ENCODE results near the gene ZNF280C. TPM values are rescaled to one million over a fixed set of nuclear protein-coding genes. Genes with fewer than 3 reads are reported as not detected.

The ZNF280C gene
- total and polyA plus RNA-seq, 2 donors = 2.4 to 3.2 TPM

GRCh38 chrX:130166503-130166777 is 102.3 kb downstream of the ZNF280C start:
- Histone ChIP-seq H3K9me3 (ENCODE audit: control insufficient read depth in 2 of 2, insufficient read depth in 1 of 2, low read length in 1 of 2) (no peaks in the 10 kb centered on the region), H3K27me3 (ENCODE audit: control insufficient read depth in 2 of 2, insufficient read depth in 1 of 2, low read length in 1 of 2) (peaks cover 0 to under 1% of the 10 kb centered on the region in 2 donors), H3K27ac (ENCODE audit: low read depth in 1 of 2, low read length in 1 of 2) (peak overlapping the region; percentile 96 to 98), H3K36me3 (ENCODE audit: control insufficient read depth in 2 of 2, insufficient read depth in 2 of 2, low read length in 1 of 2) (no peaks in the 10 kb centered on the region), H3K4me1 (ENCODE audit: control insufficient read depth in 2 of 2, insufficient read depth in 2 of 2, low read length in 2 of 2) (peaks cover 7 to 12% of the 10 kb centered on the region in 2 donors), H3K4me3 (ENCODE audit: low read length in 2 of 2) (peak overlapping the region; percentile 59 to 80)
- no peak for DNase-seq (ENCODE audit: low read depth in 6 of 9, low spot score in 9 of 9)
- WGBS = 1% methylated on average over 4 of the region's 4 CpGs

DNA sequence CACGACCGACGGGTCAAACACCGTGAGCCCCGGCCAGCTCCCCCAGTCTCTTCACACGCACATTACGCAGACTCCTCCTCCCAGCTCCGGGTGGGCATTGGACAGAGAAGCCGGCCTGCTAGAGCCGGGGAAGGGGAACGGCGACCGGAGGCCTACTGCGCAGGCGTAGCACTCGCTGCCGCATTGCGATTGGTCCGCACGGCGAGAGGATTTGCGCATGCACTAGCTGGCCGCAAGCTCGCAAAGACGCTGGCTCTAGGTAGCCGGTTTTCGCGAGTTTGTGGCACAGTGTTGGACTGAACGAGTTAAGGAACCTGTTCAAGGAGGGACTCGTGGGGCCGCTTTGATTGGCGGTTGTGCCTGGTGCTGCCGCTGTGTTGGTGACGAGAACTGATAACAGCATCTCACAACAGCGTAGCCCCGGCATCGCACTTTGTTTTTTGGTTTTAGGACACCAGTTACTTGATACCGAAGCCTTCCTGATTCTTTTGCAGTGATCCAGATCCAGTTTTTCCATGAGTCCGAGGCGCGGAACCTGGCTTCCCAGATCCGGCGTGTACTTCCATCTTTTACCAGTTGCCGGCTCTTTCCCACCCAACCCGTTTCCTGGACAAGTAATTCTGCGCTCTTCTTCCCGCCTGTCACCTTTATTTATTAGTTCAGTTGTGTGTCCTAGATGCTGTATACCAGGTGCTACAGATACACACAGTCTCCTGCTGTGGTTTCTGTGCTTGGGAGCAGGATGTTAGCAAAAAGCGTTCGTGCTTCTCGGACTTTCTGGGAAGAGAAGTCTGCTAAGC is 102.8 kb downstream of the ZNF280C start, which contains the start of gene AIFM1:
AIFM1 (minus strand) TSS at position 139 of the 800 bp plus-strand sequence. CDS start 185 bp downstream, outside the sequence.
- H3K36me3 ChIP-seq (ENCODE audit: control insufficient read depth in 2 of 2, insufficient read depth in 2 of 2, low read length in 1 of 2) = no peaks in the 10 kb centered on the region
- peak within 1 kb of the TSS; percentile 59 to 80 for H3K4me3 ChIP-seq (ENCODE audit: low read length in 2 of 2)
- no peaks in the 10 kb centered on the region for H3K27me3 ChIP-seq (ENCODE audit: control insufficient read depth in 2 of 2, insufficient read depth in 1 of 2, low read length in 1 of 2)
- peaks cover 7 to 11% of the 10 kb centered on the region in 2 donors for H3K4me1 ChIP-seq (ENCODE audit: control insufficient read depth in 2 of 2, insufficient read depth in 2 of 2, low read length in 2 of 2)
- DNase-seq (ENCODE audit: low read depth in 6 of 9, low spot score in 9 of 9) = peak; percentile 70 to 94 (median 85)
- WGBS = under 1% methylated on average over 50 of the region's 50 CpGs
- peak within 1 kb of the TSS; percentile 96 to 98 for H3K27ac ChIP-seq (ENCODE audit: low read depth in 1 of 2, low read length in 1 of 2)
- H3K9me3 ChIP-seq (ENCODE audit: control insufficient read depth in 2 of 2, insufficient read depth in 1 of 2, low read length in 1 of 2) = no peaks in the 10 kb centered on the region

DNA sequence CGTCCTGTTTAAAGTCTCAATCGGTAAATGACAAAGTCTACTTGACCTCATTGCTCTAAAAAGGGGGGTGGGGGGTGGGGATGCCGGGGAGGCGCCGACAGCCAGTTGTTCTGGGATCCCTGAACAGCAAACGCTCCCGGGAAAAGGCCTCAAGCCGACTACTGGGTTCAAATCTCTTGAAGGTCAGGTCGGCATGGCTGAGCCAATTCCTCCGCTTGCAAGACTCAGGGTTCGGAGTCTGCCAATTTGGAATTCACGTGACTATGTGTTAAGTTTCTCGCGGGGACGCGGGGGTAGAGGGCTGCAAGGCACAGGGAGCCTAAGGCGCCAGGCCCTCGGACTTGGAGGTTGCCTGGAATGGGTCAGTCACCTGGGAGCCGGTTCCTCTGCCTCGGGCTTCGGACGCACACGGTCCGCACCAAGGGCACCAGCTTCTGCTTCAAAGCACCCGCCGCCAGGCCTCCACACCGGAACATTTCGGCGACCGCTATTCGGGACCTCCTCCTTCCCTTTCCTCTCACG is 103.5 kb downstream of the ZNF280C start:
- peaks cover 6 to 7% of the 10 kb centered on the region in 2 donors for H3K4me1 ChIP-seq (ENCODE audit: control insufficient read depth in 2 of 2, insufficient read depth in 2 of 2, low read length in 2 of 2)
- H3K27me3 ChIP-seq (ENCODE audit: control insufficient read depth in 2 of 2, insufficient read depth in 1 of 2, low read length in 1 of 2) = no peaks in the 10 kb centered on the region
- H3K4me3 ChIP-seq (ENCODE audit: low read length in 2 of 2) = peak overlapping the region; percentile 59 to 80
- H3K27ac ChIP-seq (ENCODE audit: low read depth in 1 of 2, low read length in 1 of 2) = peak overlapping the region; percentile 77 to 98
- peak in 2 of 9 donors; percentile 28 to 47 for DNase-seq (ENCODE audit: low read depth in 6 of 9, low spot score in 9 of 9)
- H3K9me3 ChIP-seq (ENCODE audit: control insufficient read depth in 2 of 2, insufficient read depth in 1 of 2, low read length in 1 of 2) = no peaks in the 10 kb centered on the region
- no peaks in the 10 kb centered on the region for H3K36me3 ChIP-seq (ENCODE audit: control insufficient read depth in 2 of 2, insufficient read depth in 2 of 2, low read length in 1 of 2)
- 1% methylated on average over 32 of the region's 32 CpGs for WGBS

GRCh38 chrX:130163398-130163797 is 105.3 kb downstream of the ZNF280C start:
- Histone ChIP-seq H3K27ac (ENCODE audit: low read depth in 1 of 2, low read length in 1 of 2) (no peak overlapping the region), H3K9me3 (ENCODE audit: control insufficient read depth in 2 of 2, insufficient read depth in 1 of 2, low read length in 1 of 2) (no peaks in the 10 kb centered on the region), H3K4me1 (ENCODE audit: control insufficient read depth in 2 of 2, insufficient read depth in 2 of 2, low read length in 2 of 2) (peaks cover 6 to 7% of the 10 kb centered on the region in 2 donors), H3K36me3 (ENCODE audit: control insufficient read depth in 2 of 2, insufficient read depth in 2 of 2, low read length in 1 of 2) (no peaks in the 10 kb centered on the region), H3K27me3 (ENCODE audit: control insufficient read depth in 2 of 2, insufficient read depth in 1 of 2, low read length in 1 of 2) (no peaks in the 10 kb centered on the region), H3K4me3 (ENCODE audit: low read length in 2 of 2) (no peak overlapping the region)
- no peak for DNase-seq (ENCODE audit: low read depth in 6 of 9, low spot score in 9 of 9)
- WGBS = 93% methylated on average over 2 of the region's 2 CpGs

DNA sequence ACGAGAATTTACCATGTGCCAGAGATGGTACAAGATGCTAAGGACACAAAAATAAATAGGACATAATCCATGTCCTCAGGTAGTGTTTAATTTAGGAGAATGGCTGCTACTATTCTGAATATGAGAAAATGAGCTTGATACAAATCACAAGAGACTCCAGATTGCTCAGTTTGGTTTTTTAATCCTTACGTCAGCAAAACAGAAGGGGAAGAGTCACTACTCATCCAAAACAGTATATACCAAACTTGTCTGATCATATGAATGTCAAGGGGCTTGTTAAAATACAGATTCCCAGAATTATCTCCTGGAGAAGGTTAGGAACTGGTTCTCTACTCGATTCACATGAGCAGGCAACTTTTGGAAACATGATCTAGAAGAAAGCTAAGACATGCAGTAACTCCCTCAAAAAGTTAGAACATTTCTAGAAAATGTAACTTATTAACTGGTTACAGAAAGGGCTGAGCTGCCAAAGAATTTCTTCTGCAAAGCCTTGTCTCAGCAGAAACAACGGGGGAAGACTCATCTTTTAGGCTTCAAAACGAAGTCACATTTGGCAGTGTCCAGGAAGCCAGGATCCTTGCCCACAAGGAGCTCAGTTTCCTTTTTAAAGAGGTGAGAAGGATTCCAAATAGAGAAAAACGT is 106.5 kb downstream of the ZNF280C start:
- WGBS = 83% methylated on average over 6 of the region's 6 CpGs
- peaks cover 6 to 7% of the 10 kb centered on the region in 2 donors for H3K4me1 ChIP-seq (ENCODE audit: control insufficient read depth in 2 of 2, insufficient read depth in 2 of 2, low read length in 2 of 2)
- no peak overlapping the region for H3K4me3 ChIP-seq (ENCODE audit: low read length in 2 of 2)
- no peaks in the 10 kb centered on the region for H3K36me3 ChIP-seq (ENCODE audit: control insufficient read depth in 2 of 2, insufficient read depth in 2 of 2, low read length in 1 of 2)
- H3K27ac ChIP-seq (ENCODE audit: low read depth in 1 of 2, low read length in 1 of 2) = no peak overlapping the region
- no peaks in the 10 kb centered on the region for H3K9me3 ChIP-seq (ENCODE audit: control insufficient read depth in 2 of 2, insufficient read depth in 1 of 2, low read length in 1 of 2)
- no peak for DNase-seq (ENCODE audit: low read depth in 6 of 9, low spot score in 9 of 9)
- no peaks in the 10 kb centered on the region for H3K27me3 ChIP-seq (ENCODE audit: control insufficient read depth in 2 of 2, insufficient read depth in 1 of 2, low read length in 1 of 2)

GRCh38 chrX:130159776-130160175 is 108.9 kb downstream of the ZNF280C start:
- Histone ChIP-seq H3K36me3 (ENCODE audit: control insufficient read depth in 2 of 2, insufficient read depth in 2 of 2, low read length in 1 of 2) (peaks cover 0 to 8% of the 10 kb centered on the region in 2 donors), H3K4me1 (ENCODE audit: control insufficient read depth in 2 of 2, insufficient read depth in 2 of 2, low read length in 2 of 2) (peaks cover 3 to 5% of the 10 kb centered on the region in 2 donors), H3K27me3 (ENCODE audit: control insufficient read depth in 2 of 2, insufficient read depth in 1 of 2, low read length in 1 of 2) (no peaks in the 10 kb centered on the region), H3K9me3 (ENCODE audit: control insufficient read depth in 2 of 2, insufficient read depth in 1 of 2, low read length in 1 of 2) (no peaks in the 10 kb centered on the region), H3K27ac (ENCODE audit: low read depth in 1 of 2, low read length in 1 of 2) (no peak overlapping the region), H3K4me3 (ENCODE audit: low read length in 2 of 2) (no peak overlapping the region)
- 97% methylated on average over 4 of the region's 4 CpGs for WGBS
- no peak for DNase-seq (ENCODE audit: low read depth in 6 of 9, low spot score in 9 of 9)

DNA sequence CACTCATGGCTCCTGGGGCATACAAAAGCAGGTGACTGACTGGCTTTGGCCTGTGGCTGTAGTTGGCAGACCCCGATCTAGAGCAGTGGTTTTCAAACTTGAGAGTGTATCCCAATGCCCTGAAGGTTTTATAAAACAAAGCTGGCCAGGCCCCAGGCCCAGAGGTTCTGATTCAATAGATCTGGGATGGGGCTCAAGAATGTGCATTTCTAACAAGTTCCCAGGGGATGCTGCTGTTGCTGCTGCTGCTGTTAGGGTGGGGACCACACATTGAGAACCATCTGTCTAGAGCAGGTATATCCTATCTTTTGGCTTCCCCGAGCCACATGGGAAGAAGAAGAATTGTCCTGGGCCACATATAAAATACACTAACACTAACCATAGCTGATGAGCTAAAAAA is 110.4 kb downstream of the ZNF280C start:
- Histone ChIP-seq H3K4me1 (ENCODE audit: control insufficient read depth in 2 of 2, insufficient read depth in 2 of 2, low read length in 2 of 2) (no peaks in the 10 kb centered on the region), H3K27me3 (ENCODE audit: control insufficient read depth in 2 of 2, insufficient read depth in 1 of 2, low read length in 1 of 2) (no peaks in the 10 kb centered on the region), H3K36me3 (ENCODE audit: control insufficient read depth in 2 of 2, insufficient read depth in 2 of 2, low read length in 1 of 2) (peaks cover 0 to 12% of the 10 kb centered on the region in 2 donors), H3K27ac (ENCODE audit: low read depth in 1 of 2, low read length in 1 of 2) (no peak overlapping the region), H3K9me3 (ENCODE audit: control insufficient read depth in 2 of 2, insufficient read depth in 1 of 2, low read length in 1 of 2) (no peaks in the 10 kb centered on the region), H3K4me3 (ENCODE audit: low read length in 2 of 2) (no peak overlapping the region)
- DNase-seq (ENCODE audit: low read depth in 6 of 9, low spot score in 9 of 9) = no peak
- WGBS = 99% methylated on average over 2 of the region's 2 CpGs

DNA sequence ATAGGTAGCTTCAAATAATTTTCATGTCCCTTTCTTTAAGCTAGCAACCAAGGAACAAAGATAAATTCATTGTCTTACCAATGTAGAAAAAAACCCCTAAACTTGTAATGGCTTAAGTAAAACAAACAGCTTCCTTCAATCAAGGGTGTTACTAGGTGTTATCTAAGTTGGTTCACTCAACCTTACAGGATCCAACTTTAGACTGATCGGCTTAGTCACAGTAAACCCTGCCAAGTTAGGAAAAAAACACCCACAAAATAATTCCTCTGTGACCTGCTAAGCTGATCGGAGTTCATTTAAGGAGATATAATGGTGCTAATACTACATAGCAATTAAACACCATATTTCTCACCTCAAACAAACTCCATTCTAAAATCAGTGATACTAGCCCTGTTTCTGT is 113.1 kb downstream of the ZNF280C start:
- peaks cover 0 to 12% of the 10 kb centered on the region in 2 donors for H3K36me3 ChIP-seq (ENCODE audit: control insufficient read depth in 2 of 2, insufficient read depth in 2 of 2, low read length in 1 of 2)
- H3K9me3 ChIP-seq (ENCODE audit: control insufficient read depth in 2 of 2, insufficient read depth in 1 of 2, low read length in 1 of 2) = no peaks in the 10 kb centered on the region
- DNase-seq (ENCODE audit: low read depth in 6 of 9, low spot score in 9 of 9) = no peak
- WGBS = 96% methylated on average over 2 of the region's 2 CpGs
- H3K27ac ChIP-seq (ENCODE audit: low read depth in 1 of 2, low read length in 1 of 2) = no peak overlapping the region
- H3K27me3 ChIP-seq (ENCODE audit: control insufficient read depth in 2 of 2, insufficient read depth in 1 of 2, low read length in 1 of 2) = no peaks in the 10 kb centered on the region
- H3K4me1 ChIP-seq (ENCODE audit: control insufficient read depth in 2 of 2, insufficient read depth in 2 of 2, low read length in 2 of 2) = no peaks in the 10 kb centered on the region
- H3K4me3 ChIP-seq (ENCODE audit: low read length in 2 of 2) = no peak overlapping the region
